Adrenal gland (tissue), 19 donors: Measurements from ENCODE around the gene ABCB6. TPM values are rescaled to one million over a fixed set of nuclear protein-coding genes. Genes with fewer than 3 reads are reported as not detected.
A peak's percentile ranks its signal among the peaks of the same experiment; 100 is the strongest.

Source experiments
- DNase-seq, 7 donors: peaks; one replicate each; pipeline ENCODE4 v3.0.0-alpha.2; 2019 to 2020
- H3K27ac ChIP-seq, 5 donors: fragments of 200-600 bp; sonication (generic) in 4 of 5; 1 replicate in 3 of 5; 2 replicates in 2 of 5; pipeline versions ENCODE4 v1.5.1 to v1.8.0; 2016 to 2020; ENCODE audit warnings: mild to moderate bottlenecking in 1 of 5
- H3K27me3 ChIP-seq: fragments of 200-600 bp; 2 replicates; pipeline ENCODE4 v1.8.0; 2021
- H3K36me3 ChIP-seq, 2 donors: fragments of 200-600 bp; replicated peaks in 1 of 2; 1 replicate in 1 of 2; 2 replicates in 1 of 2; pipeline versions ENCODE4 v1.5.1 to v1.8.0; 2018 to 2022
- H3K4me1 ChIP-seq, 2 donors: fragments of 200-600 bp; replicated peaks in 1 of 2; 1 replicate in 1 of 2; 2 replicates in 1 of 2; pipeline versions ENCODE4 v1.5.1 to v1.8.0; 2018 to 2021
- H3K4me3 ChIP-seq, 4 donors: fragments of 200-600 bp; sonication (generic) in 3 of 4; one replicate each; pipeline ENCODE4 v1.5.1; 2016 to 2018
- H3K9me3 ChIP-seq, 3 donors: fragments of 200-600 bp; sonication (generic) in 1 of 3; replicated peaks in 1 of 3; 1 replicate in 2 of 3; 2 replicates in 1 of 3; pipeline versions ENCODE4 v1.5.1 to v1.8.0; 2016 to 2021
- CTCF ChIP-seq, 6 experiments: fragments of 450-650 bp in 4 of 6; fragments of 200-600 bp in 2 of 6; sonication (generic) in 1 of 6; IDR thresholded peaks; 1 replicate in 5 of 6; 2 replicates in 1 of 6; pipeline versions ENCODE4 v1.5.1 to v1.8.0; 2016 to 2021; ENCODE audit warnings: antibody characterized with exemption in 6 of 6, mild to moderate bottlenecking in 2 of 6, moderate library complexity in 1 of 6
- POLR2A ChIP-seq, 2 donors: fragments of 450-650 bp; IDR thresholded peaks; one replicate each; pipeline ENCODE4 v1.6.1; 2017; ENCODE audit warnings: antibody characterized with exemption in 2 of 2, mild to moderate bottlenecking in 2 of 2, moderate library complexity in 1 of 2
- WGBS, 4 donors: extraction: QIAGEN DNeasy Blood & Tissue Kit in 2 of 4; methylation state at CpG; one replicate each; pipeline versions ENCODE4 v1.1.5 to v1.1.7; 2013 to 2017; 5-methylcytosine and 5-hydroxymethylcytosine counted together
- intact Hi-C, 2 donors: fragments of 100-400 bp; cut with DNase I; formaldehyde crosslinking; loops; one replicate each; pipeline versions ENCODE4 v1.14.1 to v1.15.0; 2022 to 2023
- long read RNA-seq, 10 donors: library from polyadenylated mRNA in 3 of 10; unstranded in 2 of 10; stranded (forward) in 1 of 10; transcript quantifications; one replicate each; pipeline ENCODE4 v2.0.0 and lab custom pipeline, GENCODE V29; 2021 to 2026
- polyA plus RNA-seq, 3 donors: library from polyadenylated mRNA; stranded (reverse); fragments of 200-250 nt in 2 of 3; fragments of 350-450 nt in 1 of 3; fragmentation: Illumina TruSeq in 1 of 3; extraction: RNeasy Lipid Tissue Mini Kit (QIAGEN cat#74804) in 1 of 3; gene quantifications; one replicate each; pipeline ENCODE4 v1.2.3, GENCODE V29; 2013 to 2014
- total RNA-seq, 9 donors: library from RNA; depleted of rRNA in 4 of 9; stranded (reverse); fragments of >200 nt in 4 of 9; fragments of 120-200 nt in 1 of 9; fragmentation: NEBNext Ultra II Directional in 1 of 9; extraction: Animal tissue kit (Norgen Biotek cat#: 25700) in 1 of 9; gene quantifications; one replicate each; pipeline versions ENCODE4 v1.1.0 to v1.2.4, GENCODE V29; 2013 to 2023
- donor health status: healthy with polysubstance abuse.
- donor health status: Bipolar disorder and iron deficiency.
- donor health status: DM: yes; HTN: yes; CAD: no.
- donor health status: DM: no; HTN: no; CAD: no.
- donor health status: DM: no; HTN: no; CAD: no.
- donor health status: DM: yes; HTN: yes; CAD: no.

ABCB6 gene
- 10 to 100 TPM; 10.1 to 85.1 (median 26.8) TPM for total RNA-seq
- 10 to 100 TPM; 22.4 to 73.3 (median 71.2) TPM for polyA plus RNA-seq
- long read RNA-seq, donor 1, transcript ABCB6-201 (19 exons, 3,045 nt), result major isoform, 17 of 26 reads
- long read RNA-seq, donor 1, partial matches to known transcripts, result 7 of 26 reads
- long read RNA-seq, donor 1, other reads (novel, unspliced or antisense), result 0 of 26 reads
- long read RNA-seq, donor 2, transcript ABCB6-201 (19 exons, 3,045 nt), result major isoform, 8 of 11 reads
- long read RNA-seq, donor 2, partial matches to known transcripts, result 0 of 11 reads
- long read RNA-seq, donor 2, other reads (novel, unspliced or antisense), result 0 of 11 reads
- long read RNA-seq, donor 3, transcript ABCB6-201 (19 exons, 3,045 nt), result major isoform, 9 of 10 reads
- long read RNA-seq, donor 3, partial matches to known transcripts, result 0 of 10 reads
- long read RNA-seq, donor 3, other reads (novel, unspliced or antisense), result 0 of 10 reads
- long read RNA-seq, donor 4, transcript ABCB6-201 (19 exons, 3,045 nt), result major isoform, 13 of 19 reads
- long read RNA-seq, donor 4, partial matches to known transcripts, result 1 of 19 reads
- long read RNA-seq, donor 4, other reads (novel, unspliced or antisense), result 4 of 19 reads
- long read RNA-seq, donor 5, transcript ABCB6-201 (19 exons, 3,045 nt), result major isoform, 98 of 137 reads
- long read RNA-seq, donor 5, partial matches to known transcripts, result 2 of 137 reads
- long read RNA-seq, donor 5, other reads (novel, unspliced or antisense), result 34 of 137 reads
- long read RNA-seq, donor 6, transcript ABCB6-201 (19 exons, 3,045 nt), result major isoform, 5 of 9 reads
- long read RNA-seq, donor 6, partial matches to known transcripts, result 1 of 9 reads
- long read RNA-seq, donor 6, other reads (novel, unspliced or antisense), result 3 of 9 reads
- long read RNA-seq, donor 7, transcript ABCB6-201 (19 exons, 3,045 nt), result major isoform, 5 of 13 reads
- long read RNA-seq, donor 7, partial matches to known transcripts, result 7 of 13 reads
- long read RNA-seq, donor 7, other reads (novel, unspliced or antisense), result 0 of 13 reads
- long read RNA-seq, donor 8, transcript ABCB6-202 (18 exons, 2,878 nt), result minor isoform, 5 of 43 reads
- long read RNA-seq, donor 8, transcript ABCB6-201 (19 exons, 3,045 nt), result major isoform, 23 of 43 reads
- long read RNA-seq, donor 8, partial matches to known transcripts, result 11 of 43 reads
- long read RNA-seq, donor 8, other reads (novel, unspliced or antisense), result 0 of 43 reads
- long read RNA-seq, donor 9, transcript ABCB6-201 (19 exons, 3,045 nt), result major isoform, 10 of 12 reads
- long read RNA-seq, donor 9, partial matches to known transcripts, result 0 of 12 reads
- long read RNA-seq, donor 9, other reads (novel, unspliced or antisense), result 0 of 12 reads
- long read RNA-seq, donor 10, transcript ABCB6-201 (19 exons, 3,045 nt), result major isoform, 5 of 5 reads
- long read RNA-seq, donor 10, partial matches to known transcripts, result 0 of 5 reads
- long read RNA-seq, donor 10, other reads (novel, unspliced or antisense), result 0 of 5 reads

- peaks cover 0 to 60% of the 10 kb centered on the region in 2 donors for H3K36me3 ChIP-seq
- no peaks in the 10 kb centered on the region for H3K27me3 ChIP-seq
- peak within 1 kb of the TSS in 2 of 4 donors; percentile 46 to 69 for H3K4me3 ChIP-seq
- H3K4me1 ChIP-seq, result peaks cover 23 to 30% of the 10 kb centered on the region in 2 donors
- peak within 1 kb of the TSS; percentile 82 to 97 (median 92) for H3K27ac ChIP-seq
- H3K9me3 ChIP-seq, result no peaks in the 10 kb centered on the region
- 6 to 13% (median 9%) methylated on average over 21 to 71 of the region's 71 CpGs for WGBS, 4 donors
- peak; percentile 62 to 69 for TF ChIP-seq POLR2A (IDR thresholded peaks at IDR 0.05)
- TF ChIP-seq CTCF (IDR thresholded peaks at IDR 0.05), result no peak
- intact Hi-C loops, result loop anchor here in 1 of 2 donors (10.0 kb wide), 1 partner anchor 54 kb away; the partner anchor contains the start of gene NHEJ1
- DNase-seq, result peak; percentile 97 to 99 (median 99)
These were observed at the start of gene ABCB6 for GRCh38 chr2:219218732-219219701. TSS of gene ABCB6 (minus strand) at chr2:219218958. CDS start at chr2:219218673, 285 bp downstream.

DNA sequence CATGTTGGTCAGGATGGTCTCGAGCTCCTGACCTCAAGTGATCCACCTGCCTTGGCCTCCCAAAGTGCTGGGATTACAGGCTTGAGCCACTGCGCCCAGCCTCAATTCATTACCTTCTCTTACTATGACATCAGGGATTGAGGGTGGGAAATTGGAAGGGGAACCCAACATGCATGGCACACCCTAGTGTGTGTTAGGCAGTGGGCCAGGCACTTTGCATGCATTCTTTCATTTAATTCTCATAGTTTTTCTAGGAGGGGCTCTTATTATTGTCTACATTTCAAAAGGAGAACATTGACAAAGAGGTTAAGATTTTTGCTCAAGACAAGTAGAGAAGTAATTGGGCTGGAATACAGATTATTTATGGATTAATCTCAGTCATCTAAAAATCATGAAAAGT lies 49.5 kb upstream of the ABCB6 start:
- intact Hi-C loops, result no loop called here
- H3K4me1 ChIP-seq, result peaks cover 0 to 3% of the 10 kb centered on the region in 2 donors
- DNase-seq, result no peak
- WGBS, 4 donors, result 88 to 95% (median 91%) methylated on average over 2 of the region's 2 CpGs
- H3K27ac ChIP-seq, result no peak overlapping the region
- no peak overlapping the region for H3K4me3 ChIP-seq
- H3K36me3 ChIP-seq, result no peaks in the 10 kb centered on the region
- no peaks in the 10 kb centered on the region for H3K9me3 ChIP-seq
- TF ChIP-seq CTCF (IDR thresholded peaks at IDR 0.05) (no peak), POLR2A (IDR thresholded peaks at IDR 0.05) (no peak)
- no peaks in the 10 kb centered on the region for H3K27me3 ChIP-seq

DNA sequence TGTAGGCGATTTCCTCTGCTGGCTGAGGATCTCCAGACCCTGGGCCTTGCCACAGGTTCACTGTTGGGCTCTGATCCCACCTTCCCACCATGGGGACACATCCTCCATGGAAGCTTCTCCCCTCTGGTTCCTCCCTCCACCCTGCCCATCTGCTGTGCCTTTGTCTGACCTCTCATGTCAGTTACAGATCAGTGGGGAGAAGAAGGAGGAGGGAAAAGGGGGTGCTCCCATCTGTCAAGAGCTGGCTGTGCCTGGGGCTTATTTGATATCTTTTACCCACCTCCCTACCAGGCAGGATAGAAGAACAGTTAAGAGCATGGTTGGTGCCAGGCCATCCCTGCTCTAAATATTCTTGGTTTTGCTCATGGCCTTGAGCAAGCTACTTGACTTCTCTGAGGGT lies 48.1 kb upstream of the ABCB6 start:
- Histone ChIP-seq H3K4me3 (no peak overlapping the region), H3K27me3 (no peaks in the 10 kb centered on the region), H3K36me3 (no peaks in the 10 kb centered on the region), H3K4me1 (no peaks in the 10 kb centered on the region), H3K9me3 (no peaks in the 10 kb centered on the region), H3K27ac (no peak overlapping the region)
- TF ChIP-seq CTCF (IDR thresholded peaks at IDR 0.05) (no peak), POLR2A (IDR thresholded peaks at IDR 0.05) (no peak)
- WGBS, 4 donors, result 83 to 100% (median 92%) methylated on average over 1 of the region's 1 CpG
- no peak for DNase-seq
- intact Hi-C loops, result no loop called here
